Nucleus accumbens (tissue), 56 donors: ENCODE results near the gene CCL22.

ENCODE experiments used
- DNase-seq, 56 donors: peaks; one replicate each; lab custom pipeline; 2025; lab: John Stamatoyannopoulos, UW

CCL22 gene

GRCh38 chr16:57345666-57346204, 12.8 kb upstream of the CCL22 start:
- DNase-seq = no peak

- DNase-seq = no peak
Observed at GRCh38 chr16:57347858-57348257, 10.7 kb upstream of the CCL22 start.

DNA sequence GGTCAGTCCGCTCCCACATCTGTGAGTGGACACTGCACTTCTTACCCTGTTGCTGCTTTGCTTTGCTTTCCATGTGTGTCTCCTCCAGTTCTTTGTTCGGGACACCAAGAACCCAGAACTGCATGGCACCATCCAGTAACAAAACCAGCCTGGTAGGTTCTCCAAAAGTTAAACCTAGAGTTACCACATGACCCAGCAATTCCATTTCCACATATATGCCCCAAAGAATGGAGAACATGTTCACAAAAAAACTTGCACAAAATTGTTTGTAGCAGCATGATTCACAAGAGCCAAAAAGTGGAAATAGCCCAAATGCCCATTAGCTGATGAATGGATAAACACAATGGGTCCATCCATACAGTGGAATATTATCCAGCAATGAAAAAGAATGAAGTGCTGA, 10.3 kb upstream of the CCL22 start:
- no peak for DNase-seq

GRCh38 chr16:57349212-57350031, 9.2 kb upstream of the CCL22 start:
- DNase-seq = peak in 1 of 56 donors; percentile 16

- DNase-seq = no peak
Observed at GRCh38 chr16:57352636-57353047, 5.9 kb upstream of the CCL22 start.

DNA sequence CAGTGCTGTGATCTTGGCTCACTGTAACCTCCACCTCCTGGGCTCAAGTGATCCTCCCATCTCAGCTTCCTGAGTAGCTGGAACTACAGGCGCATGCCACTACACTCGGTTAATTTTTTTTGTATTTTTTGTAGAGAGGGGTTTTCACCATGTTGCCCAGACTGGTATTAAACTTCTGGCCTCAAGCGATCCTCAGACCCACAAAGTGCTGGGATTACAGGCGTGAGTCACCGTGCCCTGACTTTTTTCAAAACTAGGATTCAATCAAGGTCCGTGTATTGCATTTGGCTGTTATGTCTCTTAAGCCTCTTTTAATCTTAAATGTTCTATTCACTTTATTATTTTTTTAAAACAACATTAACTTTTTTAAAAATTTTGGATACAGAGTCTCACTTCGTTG, 4.3 kb upstream of the CCL22 start:
- DNase-seq = no peak

- no peak for DNase-seq
Observed at GRCh38 chr16:57355898-57356414, 2.6 kb upstream of the CCL22 start.

DNA sequence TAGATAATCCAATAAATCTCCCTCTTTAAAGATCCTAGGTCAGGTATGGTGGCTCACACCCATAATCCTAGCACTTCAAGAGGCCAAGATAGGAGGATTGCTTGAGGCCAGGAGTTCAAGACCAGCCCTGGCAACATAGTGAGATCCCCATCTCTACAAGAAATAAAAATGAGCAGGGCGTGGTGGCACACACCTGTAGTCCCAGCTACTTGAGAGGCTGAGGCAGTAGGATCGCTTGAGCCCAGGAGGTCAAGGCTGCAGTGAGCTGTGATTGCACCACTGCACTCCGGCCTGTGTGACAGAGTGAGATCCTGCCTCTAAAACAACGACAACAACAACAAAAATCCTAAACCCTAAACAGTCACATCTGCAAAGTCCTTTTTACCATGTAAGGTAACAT, 2.0 kb upstream of the CCL22 start:
- DNase-seq = no peak

DNA sequence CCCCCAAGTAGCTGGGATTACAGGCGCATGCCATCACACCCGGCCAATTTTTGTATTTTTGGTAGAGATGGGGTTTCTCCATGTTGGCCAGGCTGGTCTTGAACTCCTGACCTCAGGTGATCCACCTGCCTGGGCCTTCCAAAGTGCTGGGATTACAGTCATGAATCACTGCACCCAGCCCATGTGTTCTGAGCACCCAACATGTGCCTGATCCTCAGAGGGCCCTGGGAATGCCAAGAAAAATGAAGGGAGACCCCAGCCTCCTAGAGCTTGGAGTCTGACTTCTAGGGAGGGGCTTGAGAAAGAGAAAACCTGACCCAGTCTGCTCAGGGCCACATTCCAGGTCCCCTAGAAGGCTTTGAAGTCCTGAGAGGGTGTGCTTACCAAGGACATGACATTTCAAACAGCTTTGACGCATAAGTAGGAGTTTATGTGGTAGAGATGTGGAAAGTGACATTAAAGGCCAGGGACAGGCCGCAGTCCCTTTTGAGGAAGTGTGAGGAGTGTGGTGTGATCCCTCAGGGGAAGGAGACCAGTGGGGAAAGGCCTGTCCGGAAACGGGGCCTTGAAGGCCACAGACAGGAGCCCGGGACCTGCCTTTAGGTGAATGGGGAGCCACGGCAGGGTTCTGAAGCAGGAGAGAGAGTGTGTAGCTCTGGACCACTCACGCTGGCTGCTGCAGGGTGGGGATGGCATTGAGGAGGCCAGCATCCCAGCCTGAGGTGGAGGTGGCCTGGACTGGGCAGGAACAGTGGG, 1.1 kb upstream of the CCL22 start:
- no peak for DNase-seq

DNA sequence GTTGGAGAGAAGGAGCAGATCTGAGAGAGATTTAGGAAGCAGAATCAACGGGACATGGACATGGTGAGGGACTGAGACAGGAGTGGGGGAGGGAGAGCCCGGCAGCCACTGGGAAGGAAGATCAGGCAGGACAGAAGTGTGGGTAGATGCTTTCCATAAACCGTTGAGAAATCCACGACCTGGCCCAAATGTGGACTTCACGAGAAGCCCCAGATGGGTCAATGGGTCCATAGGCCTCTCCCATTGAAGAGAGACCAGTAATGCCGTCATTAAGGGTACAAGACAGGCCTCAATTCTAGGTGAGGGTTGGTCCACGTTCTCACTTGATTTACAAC, 530 bp upstream of the CCL22 start:
- DNase-seq = no peak

DNA sequence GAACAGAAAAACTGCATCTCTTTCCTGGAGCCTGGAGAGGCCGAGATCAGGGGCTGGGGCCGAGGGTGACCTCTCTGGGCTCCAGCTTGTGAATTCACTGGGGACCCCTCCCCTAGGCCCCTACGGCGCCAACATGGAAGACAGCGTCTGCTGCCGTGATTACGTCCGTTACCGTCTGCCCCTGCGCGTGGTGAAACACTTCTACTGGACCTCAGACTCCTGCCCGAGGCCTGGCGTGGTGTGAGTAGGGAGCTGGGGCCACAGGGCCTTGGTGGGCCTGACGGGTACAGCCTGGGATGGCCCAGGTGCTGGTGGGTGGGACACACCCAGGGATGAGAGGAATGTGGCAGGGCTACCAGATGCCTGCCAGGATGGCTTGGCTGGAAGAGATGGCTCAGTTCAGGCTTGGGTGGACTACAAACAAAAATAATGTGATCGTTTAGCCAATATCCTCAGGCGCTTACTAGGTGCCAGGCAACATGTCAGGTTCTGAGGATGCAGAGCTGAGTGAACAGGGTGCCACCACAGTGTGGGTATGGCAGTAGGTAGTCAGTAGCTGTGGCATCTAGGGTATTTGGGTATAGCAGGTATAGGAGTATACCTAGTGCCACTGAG, 1.8 kb downstream of the CCL22 start:
- DNase-seq = no peak

DNA sequence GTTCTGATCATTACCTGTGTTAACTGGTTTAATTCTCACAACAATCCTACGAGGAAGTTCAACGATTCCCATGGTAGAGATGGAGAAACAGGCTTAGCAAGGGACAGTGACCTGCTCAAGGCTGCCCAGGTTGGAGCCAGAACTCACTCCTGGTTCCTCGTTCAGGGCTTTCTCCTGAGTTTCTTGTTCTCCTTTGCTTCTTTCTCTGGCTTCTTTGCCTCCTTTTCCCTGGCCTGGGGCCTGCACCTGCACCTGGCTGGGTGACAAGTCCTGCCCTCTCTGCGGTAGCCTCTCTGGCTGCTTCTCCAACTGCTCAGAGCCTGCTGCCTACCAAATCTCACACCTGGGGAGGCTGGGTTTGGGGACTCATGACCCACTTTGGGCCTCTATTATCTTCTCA, 2.8 kb downstream of the CCL22 start:
- no peak for DNase-seq

- DNase-seq = no peak
Observed at GRCh38 chr16:57364143-57364542, 5.6 kb downstream of the CCL22 start.

GRCh38 chr16:57366544-57367040, 8.0 kb downstream of the CCL22 start:
- no peak for DNase-seq

DNA sequence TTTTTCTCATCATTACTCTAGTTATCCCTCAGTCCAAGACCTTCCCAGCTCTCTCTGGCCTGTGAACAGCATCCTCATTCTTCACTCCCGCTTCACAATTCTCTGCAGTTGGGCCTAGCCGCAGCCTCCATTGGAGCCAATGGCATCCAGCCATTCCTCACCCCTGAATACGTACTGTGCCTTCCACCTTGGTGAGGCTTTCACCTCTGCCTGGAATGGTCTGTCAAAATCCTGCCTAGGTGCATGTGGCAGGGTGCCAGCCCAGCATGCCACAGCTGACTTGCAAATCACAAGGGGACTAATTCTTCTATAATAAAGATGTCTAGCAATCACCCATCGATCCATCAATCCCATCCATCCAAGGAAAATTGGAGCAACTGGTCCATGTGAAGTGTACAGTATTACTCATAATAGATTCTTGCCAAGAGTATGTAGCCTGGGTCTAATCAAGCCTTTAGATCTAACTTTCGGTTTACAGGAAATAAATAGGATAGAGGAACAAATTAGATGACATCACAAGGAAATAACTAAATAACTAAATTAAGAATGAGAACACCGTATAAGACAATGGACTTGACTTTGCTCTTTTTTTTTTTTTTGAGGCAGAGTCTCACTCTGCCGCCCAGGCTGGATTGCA, 8.7 kb downstream of the CCL22 start:
- no peak for DNase-seq

GRCh38 chr16:57371494-57372371, 13.2 kb downstream of the CCL22 start:
- peak in 1 of 56 donors; percentile 63 for DNase-seq

- peak in 51 of 56 donors; percentile 19 to 89 (median 63) for DNase-seq
Observed at GRCh38 chr16:57372372-57373116, 14.0 kb downstream of the CCL22 start, which contains the start of gene CX3CL1. TSS of gene CX3CL1 (plus strand) at chr16:57372490. CDS start at chr16:57372569, 79 bp downstream.
